COLO668 (cell line): ENCODE measurements around the gene FRMD4A.
A peak's percentile ranks its signal among the peaks of the same experiment; 100 is the strongest.
"Not testable (repeated sequence)": the region's sequence is repeated elsewhere in the genome, so short reads cannot be mapped to it uniquely, and the experiment has no call there.

Source experiments
- DNase-seq: peaks from one replicate; lab custom pipeline; 2025; ENCODE audit not compliant: unreplicated experiment; lab: John Stamatoyannopoulos, UW

FRMD4A gene

GRCh38 chr10:13797164-13797563, 533.6 kb downstream of the FRMD4A start:
- DNase-seq: no peak

- DNase-seq: no peak
Measured at GRCh38 chr10:13795653-13796555, 534.8 kb downstream of the FRMD4A start.

GRCh38 chr10:13794992-13795612, 535.6 kb downstream of the FRMD4A start:
- peak; percentile 17 for DNase-seq

GRCh38 chr10:13792006-13792405, 538.7 kb downstream of the FRMD4A start:
- DNase-seq: no peak

GRCh38 chr10:13791483-13791882, 539.2 kb downstream of the FRMD4A start:
- no peak for DNase-seq

- DNase-seq: no peak
Measured at GRCh38 chr10:13790196-13790595, 540.5 kb downstream of the FRMD4A start.

- no peak for DNase-seq
Measured at GRCh38 chr10:13789448-13789829, 541.3 kb downstream of the FRMD4A start.

GRCh38 chr10:13788711-13789447, 541.8 kb downstream of the FRMD4A start:
- DNase-seq: no peak

GRCh38 chr10:13788320-13788600, 542.5 kb downstream of the FRMD4A start:
- DNase-seq: no peak

- no peak for DNase-seq
Measured at GRCh38 chr10:13787015-13787421, 543.7 kb downstream of the FRMD4A start.

- no peak for DNase-seq
Measured at GRCh38 chr10:13784067-13784466, 546.7 kb downstream of the FRMD4A start.

GRCh38 chr10:13779748-13780147, 551.0 kb downstream of the FRMD4A start:
- no peak for DNase-seq

- not testable (repeated sequence) for DNase-seq
Measured at GRCh38 chr10:13778693-13778960, 552.1 kb downstream of the FRMD4A start.

- no peak for DNase-seq
Measured at GRCh38 chr10:13776861-13777311, 553.8 kb downstream of the FRMD4A start.

- DNase-seq: no peak
Measured at GRCh38 chr10:13775786-13776775, 554.6 kb downstream of the FRMD4A start.

GRCh38 chr10:13774303-13774893, 556.3 kb downstream of the FRMD4A start:
- DNase-seq: no peak

GRCh38 chr10:13773496-13774170, 557.1 kb downstream of the FRMD4A start:
- no peak for DNase-seq

- no peak for DNase-seq
Measured at GRCh38 chr10:13773043-13773442, 557.7 kb downstream of the FRMD4A start.

GRCh38 chr10:13771992-13772391, 558.7 kb downstream of the FRMD4A start:
- DNase-seq: no peak
